DMS153 (cell line): ENCODE measurements around the gene CAPN7.
A peak's percentile ranks its signal among the peaks of the same experiment; 100 is the strongest.

Source experiments
- DNase-seq: peaks from one replicate; lab custom pipeline; 2025; lab: John Stamatoyannopoulos, UW

Gene CAPN7

DNA sequence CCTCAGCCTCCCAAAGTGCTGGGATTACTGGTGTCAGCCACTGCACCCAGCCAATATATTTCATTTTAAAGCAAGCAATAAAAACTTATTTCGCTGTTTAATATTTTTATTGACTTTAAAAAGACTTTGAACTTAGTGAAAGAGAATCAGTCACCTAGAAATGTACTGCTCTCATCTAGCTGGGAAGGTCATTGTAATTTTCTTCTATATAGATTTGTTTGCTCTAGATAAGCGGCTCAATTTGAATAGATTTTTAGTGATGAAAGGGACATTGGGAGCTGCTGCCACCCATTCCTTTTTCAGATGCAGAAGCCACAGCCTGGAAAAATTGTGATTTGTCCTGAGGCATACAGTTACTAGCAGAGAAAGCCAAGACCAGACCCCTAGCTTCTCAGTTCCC is 40.1 kb downstream of the CAPN7 start:
- no peak for DNase-seq

DNA sequence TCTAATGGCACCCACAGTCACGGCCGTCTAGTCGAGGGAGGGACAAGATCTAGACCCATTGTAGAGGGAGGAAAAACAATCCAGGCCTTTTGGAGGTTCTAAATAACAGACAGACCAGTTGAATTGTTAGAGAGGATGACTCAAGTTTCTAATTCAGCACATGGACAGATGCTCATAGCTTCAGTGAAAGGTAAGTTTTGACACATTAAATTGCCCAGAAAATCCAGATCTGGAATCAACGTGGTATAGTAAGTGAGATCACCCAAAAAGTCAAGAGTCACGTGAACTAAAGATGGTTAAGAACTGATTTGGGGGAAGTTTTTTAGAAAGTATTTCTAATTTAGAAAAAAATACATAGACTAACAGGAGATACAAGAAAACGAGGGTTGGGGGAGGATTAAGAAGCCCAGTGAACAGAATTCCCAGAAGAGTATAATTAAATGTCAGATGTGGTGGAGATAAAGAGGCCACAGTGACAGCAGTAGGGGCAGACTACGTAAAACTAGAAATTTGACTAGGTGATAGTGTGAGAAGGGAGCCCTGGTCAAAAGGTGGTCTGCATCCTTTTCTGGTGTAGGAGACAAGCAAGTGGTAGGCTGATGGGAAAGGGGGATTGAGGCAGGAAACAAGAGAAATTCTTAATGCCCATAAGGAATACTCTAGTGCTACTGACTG is 47.1 kb downstream of the CAPN7 start:
- no peak for DNase-seq

DNA sequence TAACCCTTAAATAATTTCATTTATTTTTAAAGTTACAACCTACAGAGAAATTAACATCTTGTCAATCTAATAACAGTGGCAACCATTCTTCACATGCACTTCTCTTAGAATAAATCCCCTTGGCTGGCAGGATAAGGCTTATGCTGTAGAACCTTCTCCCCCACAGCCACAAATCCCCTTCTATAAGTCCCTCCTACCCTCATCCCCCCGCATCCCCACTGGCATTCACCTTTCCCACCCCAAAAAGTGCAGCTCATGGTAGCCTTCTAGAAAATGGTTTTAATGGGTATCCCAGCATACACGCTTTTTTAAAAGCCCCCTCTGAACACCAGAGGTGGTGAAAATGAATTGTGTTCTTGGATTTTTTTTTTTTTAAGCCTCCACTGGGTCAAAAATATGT is 49.2 kb downstream of the CAPN7 start:
- no peak for DNase-seq

DNA sequence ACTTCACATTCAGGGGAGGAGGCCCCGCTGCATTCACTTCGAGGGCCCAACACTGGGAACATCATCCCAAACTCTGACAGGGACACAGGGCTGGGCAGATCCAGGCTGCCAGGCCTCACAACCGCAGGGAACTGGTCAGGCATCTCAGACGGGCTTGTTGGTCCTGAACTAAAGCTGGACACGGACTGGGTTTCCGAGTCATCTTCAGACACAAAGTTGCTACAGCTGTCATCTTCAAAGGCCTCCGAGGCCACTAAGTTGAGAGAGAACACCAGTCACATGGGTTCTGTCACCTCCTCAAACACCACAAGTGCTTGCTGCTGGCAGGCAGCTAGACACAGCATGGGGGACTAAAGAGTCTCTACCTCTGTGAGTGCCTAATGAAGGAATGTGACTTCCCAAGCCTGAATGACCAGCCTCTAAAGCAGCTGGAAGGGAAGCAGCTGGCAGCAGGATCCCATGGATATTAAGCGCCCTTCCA is 50.9 kb downstream of the CAPN7 start:
- no peak for DNase-seq

DNA sequence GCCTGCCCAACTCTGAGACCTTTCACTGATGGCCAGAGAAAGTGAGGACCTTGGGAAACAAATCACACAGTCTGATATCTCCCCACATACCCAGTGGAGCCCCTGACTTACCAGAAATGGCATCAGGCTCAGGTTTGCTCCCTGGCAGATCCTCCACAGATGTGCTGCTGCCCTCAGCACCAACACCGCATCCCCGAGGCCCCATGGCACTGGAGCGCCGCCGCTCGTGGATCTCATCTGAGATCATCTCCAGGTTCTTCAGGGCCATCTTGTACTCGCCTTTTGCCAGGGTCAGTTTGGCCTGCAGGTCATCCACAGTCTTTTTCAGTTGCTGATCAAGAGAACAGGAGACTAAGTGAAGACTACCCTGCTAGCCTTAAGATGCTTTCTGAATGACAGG is 52.7 kb downstream of the CAPN7 start:
- DNase-seq = no peak

DNA sequence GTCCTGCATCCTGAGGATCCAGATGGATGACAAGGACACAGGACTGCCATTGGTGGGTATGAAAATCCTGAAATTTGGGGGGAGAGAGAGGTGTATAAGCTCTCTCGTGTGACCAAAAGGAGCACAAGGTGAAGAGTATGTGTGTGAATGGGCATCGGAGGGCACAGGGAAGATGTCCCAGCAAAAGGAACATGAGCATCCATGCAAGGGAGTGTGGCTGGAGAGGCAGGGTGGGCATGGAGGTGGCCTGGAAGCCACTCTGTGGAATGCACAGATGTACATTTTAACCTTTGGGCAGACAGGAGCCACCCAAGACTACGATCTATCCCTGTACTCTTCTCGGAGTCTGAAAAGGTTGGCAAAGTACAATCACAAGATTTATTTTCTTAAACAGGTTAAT is 54.5 kb downstream of the CAPN7 start:
- no peak for DNase-seq

DNA sequence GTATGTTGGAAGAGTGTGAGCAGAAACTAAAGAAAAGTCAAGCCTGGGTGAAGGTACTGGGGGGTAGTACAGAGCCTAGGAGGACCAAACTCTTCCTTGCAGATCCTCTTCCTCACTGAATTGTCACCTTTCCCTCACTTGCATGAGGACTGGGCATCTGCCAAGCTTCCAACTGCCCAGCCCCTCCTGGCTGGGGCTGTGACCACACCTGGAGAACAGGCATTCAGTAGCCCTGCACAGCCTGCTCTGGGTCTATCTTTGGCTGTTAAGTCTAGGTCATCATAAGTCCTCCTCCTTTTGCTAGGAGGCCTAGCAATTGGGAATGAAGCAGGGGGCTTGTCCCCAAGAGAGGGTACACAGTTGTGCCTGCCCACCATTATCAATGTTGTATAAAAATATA is 55.2 kb downstream of the CAPN7 start:
- DNase-seq = no peak

DNA sequence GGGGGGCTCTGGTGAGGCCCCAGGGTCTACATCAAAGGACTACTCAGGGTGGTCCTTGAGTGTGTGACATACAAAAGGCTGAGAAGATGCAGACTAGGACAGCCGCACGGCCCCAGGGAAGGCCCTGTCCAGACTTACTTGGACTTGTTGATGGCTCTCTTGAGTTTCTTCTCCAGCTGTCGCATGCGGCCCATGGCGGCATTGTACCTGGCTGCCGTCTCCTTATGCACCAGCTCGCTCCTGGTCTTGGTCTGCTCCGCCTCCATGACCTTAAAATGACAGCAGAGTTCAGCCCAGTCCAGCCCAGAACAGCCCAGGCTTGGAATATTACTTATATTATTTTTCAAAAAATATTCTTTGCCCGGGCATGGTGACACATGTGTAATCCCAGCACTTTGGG is 56.0 kb downstream of the CAPN7 start:
- no peak for DNase-seq

DNA sequence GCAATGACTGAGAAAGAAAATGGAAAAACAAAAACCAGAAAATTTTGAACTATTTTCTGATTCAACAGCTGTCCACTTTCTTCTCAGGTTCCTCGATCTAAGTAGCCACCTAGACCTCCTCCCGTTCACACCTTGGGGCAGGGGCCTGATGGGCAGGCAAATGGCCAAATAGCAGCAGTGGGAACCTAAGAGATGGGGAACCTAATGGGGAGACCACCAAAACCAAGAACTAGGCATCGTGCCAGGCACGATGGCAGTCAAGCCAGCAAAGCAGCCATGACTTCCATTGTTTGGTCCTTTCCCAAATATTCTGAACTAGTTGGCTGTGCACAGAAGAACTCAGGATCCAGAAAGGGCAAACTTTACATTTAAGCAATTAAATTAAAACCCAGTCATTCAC is 57.1 kb downstream of the CAPN7 start:
- DNase-seq = no peak

DNA sequence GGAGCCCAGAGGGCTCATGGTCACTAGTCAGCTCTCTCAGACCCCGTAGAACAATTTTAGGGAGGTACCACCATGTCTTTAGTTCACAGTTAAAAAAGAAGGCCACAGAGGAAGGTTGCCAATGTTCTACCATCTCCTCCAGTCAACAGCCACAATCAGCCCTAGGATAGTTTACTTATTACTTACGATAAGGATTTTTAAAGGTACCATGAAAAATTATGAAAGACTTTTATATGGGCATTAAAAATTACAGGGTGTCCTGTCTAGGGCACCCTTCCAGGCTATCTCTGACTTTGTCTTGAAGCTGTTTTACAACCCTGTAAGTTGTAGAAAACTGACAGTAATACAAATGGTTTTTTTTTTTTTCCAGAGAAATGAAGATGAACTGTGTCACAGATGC is 57.9 kb downstream of the CAPN7 start:
- DNase-seq = no peak

DNA sequence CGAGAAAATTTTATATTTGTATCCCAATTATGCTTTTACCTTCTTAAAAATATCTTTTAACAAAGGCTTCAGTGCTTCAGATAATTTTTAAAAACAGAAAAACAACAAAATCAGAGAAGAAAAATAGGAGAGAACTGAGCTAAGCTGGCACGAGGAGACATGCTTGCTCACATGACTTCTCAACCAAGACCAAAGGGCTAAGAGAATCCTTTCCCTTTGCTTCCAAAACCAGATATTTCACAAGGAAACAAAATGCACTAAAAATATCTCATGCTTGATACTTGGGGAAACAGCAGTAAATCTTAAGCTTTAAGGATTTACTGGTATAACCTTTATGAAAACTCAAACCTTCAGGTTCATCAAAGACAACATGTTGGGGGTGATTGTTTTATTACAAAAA is 58.4 kb downstream of the CAPN7 start:
- no peak for DNase-seq

DNA sequence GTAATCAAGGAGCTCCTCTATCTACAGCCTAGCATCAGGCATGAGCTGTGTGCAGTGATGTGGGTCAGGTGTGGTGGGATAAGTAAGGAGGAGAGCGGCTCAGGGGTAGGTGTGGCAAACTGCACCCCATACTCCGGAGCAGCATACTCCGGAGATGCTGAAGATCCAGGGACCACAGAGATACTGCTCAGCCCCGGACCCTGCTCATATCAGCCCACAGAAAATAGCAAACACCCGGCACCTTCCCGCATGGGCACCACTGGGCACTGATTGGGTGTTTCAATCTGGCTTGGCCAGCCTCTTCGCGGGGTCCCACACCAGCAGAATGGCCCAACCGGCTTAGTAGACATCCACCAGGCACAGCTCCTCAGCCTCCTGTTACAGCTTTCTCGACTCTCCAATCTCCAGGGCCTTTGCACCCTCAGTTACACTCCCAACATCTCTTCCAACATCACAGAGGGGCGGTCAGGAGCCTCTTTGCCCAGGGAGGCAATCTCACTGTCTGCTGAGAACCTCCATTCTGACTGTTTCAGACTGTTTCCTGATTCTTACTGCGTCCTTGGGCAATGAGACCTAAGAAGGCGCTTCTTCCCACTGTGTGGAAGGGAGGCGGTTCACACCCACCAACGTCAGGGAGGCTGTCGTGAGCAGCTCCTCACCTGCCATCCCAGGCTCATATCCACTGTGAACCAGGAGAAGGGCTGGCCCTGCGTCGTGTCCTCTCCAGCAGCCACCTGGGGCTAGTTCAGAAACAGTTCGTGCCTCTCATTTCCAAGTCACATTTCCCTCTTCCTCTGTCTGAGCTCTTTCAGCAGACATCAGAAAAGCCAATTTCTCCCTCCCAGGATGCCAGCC is 59.8 kb downstream of the CAPN7 start:
- DNase-seq = no peak

DNA sequence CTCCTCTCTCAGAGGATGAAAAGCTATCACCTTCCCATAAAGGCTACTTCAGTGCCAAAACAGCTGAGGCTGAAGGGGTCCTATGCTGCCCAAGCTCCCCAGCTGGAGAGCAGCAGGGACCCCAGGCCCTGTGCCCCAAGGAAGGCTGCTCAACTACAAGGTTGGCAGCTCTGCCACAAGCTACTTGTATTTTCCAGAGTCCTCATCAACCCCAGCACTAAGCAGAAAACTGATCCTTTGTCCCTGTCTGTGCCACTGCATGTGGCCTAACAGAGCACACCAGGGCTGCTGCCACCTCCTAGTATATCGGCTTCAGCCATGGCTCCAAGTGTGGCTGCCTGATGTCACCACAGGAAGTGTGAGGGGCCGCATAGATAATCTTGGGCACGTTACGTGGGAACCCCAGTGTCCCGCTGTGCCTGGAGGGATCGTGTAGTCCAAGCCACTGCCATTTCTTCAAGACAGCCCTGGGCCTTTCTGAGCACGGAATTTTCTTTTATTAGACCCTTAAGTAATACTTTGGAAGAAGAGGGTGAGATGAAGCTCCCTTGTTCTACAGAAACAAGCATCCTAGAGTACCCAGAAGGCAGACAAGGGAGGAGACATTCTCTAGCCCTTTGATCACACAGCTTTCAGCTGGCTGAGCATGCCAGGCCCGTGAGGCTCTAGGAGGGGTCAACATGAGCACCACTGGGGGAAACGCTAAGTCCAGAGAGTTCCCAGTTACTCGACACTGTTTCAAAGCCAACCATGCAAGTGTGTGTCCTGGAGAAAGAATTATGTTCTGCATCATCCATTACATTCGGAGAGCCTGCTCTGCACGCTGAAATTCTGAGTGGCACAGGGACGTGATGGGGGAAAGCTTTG is 60.7 kb downstream of the CAPN7 start:
- no peak for DNase-seq

DNA sequence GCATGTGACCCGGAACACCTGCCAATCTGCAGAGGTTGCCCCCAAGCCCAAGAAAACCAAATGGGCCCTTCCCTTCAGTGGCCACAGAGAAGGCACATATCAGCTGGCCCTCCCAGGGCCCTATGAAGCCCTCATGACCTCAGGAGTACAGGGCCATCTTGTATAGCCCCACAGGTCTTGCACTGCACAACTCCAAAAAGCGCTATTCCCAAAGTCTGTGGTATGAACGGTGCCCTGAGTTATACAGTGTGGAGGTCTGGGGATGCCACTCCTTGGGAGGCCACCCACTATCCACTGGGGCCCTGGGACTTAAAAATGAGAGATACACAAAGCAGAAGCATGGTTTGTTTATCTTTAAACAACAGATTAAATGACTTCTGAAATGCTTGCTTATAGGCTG is 61.5 kb downstream of the CAPN7 start:
- DNase-seq = no peak

DNA sequence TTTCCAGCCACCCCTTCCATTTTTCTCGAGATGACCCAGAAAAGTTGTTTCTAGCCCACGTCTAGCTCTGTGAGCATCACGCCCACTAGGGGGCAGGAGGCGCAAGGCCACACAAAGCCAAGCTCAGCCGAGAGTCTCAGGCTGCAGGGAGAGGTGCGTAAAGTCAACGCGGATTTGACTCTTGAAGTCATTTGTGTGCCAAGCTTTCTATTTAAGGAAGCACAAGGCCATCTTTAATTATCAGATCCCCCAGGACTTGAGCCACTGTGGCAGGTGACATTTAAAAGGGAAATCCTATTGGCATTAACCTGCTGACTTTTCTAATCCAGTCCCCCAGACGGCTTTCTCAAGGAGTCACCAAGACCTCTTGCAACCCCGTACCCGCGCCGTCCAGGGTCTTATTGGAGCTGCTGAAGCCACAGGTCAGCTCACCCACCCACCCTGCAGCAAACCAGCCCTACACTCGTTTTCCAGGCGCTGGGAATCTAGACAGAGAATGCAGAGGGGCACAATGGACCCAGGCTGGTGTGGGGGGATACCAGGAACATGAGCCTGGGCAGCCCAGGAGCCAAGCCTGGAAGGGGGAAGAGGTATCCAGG is 62.1 kb downstream of the CAPN7 start:
- peak; percentile 1 for DNase-seq

DNA sequence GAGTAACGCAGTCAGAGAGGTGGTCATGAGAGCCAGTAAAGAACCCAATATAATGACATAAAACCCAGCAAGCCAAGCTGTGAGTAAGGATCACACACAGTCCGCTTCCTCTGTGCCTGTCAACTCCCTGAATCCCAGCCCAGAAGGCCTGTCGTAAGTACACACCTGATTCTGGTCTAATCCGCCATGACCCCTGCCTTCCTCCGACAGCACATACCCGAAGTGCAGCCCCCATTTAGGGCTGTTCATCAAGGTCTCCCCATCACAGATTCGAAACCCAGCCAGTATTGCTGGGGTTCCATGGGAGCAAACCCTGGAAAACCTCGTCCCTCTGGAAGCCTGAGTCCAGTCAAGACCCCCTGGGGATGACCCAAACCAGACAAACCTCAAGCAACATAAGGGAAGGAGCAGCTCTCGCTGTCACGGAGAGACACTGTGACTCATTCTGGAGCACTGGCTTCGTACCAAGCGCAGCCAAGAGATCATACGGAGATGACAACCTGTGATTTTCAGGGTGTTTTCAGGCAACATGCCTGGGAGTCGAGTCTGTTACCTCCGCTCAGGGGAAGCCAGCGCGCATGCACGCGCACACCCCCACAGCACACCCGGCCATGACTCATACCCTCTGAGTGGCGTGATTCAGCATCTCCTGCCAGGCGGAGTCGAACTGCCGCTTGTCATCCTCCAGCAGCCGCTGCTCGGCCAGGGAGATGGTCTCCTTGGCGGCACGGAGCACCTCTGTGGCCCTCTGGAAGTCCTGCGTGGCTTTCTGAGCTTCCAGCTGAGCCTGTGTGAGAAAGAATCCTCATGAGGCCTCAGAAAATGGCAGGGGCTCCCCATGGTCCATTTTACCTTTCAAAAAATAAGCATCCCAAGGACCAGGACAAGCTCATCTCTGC is 63.3 kb downstream of the CAPN7 start:
- DNase-seq = no peak

DNA sequence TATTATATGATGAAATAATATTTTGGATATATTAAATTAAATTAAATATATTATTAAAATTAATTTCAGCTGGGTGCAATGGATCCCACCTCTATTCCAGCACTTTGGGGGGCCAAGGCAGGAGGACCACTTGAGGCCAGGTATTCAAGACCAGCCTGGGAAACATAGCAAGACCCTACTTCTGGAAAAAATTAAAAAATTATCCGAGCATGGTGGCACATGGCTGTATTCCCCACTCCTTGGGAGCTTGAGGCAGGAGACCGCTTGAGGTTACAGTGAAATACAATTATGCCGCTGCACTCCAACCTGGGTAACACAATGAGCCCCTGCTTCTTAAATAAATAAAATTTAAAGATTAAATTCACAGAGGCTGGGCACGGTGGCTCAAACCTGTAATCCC is 65.0 kb downstream of the CAPN7 start:
- DNase-seq = no peak

DNA sequence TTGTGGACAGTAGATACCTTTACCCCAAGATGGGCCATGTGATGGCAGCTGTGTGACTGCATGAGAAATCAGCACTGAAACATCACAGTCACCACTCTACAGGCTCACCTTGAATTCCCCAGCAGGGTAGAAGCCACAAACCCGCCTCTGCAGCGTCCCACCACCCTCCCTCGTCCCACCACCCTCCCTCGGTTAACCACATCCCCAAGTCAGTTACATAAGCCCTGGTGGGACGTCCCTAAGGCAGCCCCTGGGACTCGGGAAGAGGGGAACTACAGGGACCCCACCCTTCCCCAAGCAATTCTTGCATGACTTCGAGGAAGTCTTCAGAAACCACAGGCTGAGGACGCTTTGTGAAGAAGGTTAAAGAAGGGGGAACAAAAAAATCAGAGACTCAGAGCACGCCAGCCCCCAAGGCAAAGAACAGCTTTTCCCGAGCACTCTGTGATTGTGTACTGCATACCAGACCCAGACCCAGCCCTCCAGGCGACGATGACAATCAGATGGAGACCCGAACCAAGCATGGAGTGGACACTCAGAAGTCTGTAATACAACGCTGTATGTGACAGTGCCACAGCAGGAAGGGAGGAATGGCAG is 65.8 kb downstream of the CAPN7 start:
- DNase-seq = no peak

DNA sequence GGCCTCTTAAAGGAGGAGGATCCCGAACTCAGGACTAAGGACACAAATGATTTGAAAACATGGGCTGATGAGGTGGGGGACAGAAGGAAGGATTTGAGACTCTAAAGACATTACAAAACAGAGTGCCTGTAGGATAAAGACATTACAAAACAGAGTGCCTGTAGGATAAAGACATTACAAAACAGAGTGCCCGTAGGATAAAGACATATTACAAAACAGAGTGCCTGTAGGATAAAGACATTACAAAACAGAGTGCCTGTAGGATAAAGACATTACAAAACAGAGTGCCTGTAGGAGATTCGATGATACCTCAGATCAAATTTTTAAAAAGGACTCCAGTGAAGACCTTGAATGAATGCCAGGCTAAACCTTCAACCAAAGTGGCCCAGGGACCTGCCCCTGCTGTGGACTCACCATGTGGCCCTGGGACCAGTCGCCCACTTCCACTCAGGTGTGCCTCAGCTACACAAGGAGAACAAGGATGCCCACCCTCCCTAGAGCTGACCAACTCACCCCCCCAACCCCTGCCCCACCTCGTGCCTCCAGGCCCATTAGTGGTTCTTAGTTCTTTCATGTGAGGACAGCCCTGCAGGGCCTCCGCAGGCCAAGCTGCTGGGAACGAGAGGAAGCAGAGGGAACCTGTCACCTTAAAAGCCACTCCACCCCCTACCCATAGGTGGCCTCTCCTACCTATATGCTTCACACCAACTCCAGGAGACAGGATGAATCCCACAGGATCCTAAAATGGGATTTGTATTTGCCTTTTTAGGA is 66.6 kb downstream of the CAPN7 start:
- no peak for DNase-seq

DNA sequence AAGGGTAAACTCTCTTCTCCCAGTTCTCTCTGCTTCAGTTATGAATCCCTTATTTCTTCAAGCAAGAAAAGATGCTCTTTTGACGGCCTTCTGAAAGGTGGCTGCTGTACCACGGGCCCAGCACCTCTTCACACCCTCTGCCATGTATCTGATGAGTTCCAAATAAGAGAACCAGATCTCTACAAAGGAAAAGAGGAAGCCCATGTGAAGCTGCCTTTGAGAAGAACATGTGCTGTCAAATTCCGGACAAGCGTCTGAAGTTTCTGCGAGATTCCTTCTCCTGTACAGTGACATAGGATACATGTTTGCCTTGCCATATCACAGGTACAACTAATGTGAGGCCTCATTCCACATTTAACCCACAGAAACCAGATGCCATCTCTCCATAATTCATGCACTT is 67.2 kb downstream of the CAPN7 start:
- DNase-seq = no peak
